NCI-H146 treated with DMSO at 0.1 percent for 48 hours (cell line): ENCODE measurements around the gene MOB1A.

Source experiments
- DNase-seq: peaks from one replicate; lab custom pipeline; 2025; ENCODE audit not compliant: unreplicated experiment; lab: John Stamatoyannopoulos, UW

Gene MOB1A

GRCh38 chr2:74109551-74109950 lies 69.1 kb downstream of the MOB1A start:
- no peak for DNase-seq

GRCh38 chr2:74107071-74107470 lies 71.6 kb downstream of the MOB1A start:
- no peak for DNase-seq

- no peak for DNase-seq
Measured at GRCh38 chr2:74105413-74105812, 73.3 kb downstream of the MOB1A start.

- no peak for DNase-seq
Measured at GRCh38 chr2:74104839-74105238, 73.8 kb downstream of the MOB1A start.

GRCh38 chr2:74103763-74104162 lies 74.9 kb downstream of the MOB1A start:
- no peak for DNase-seq
